OCI-LY1 (cell line): ENCODE measurements around the gene TAF4.

Experiments
- H2AFZ ChIP-seq: fragments of 200-600 bp; sonication (generic), shearing (Covaris generic); 2 replicates; pipeline ENCODE4 v1.6.0; 2014; ENCODE audit warnings: antibody characterized with exemption, mild to moderate bottlenecking, low read length
- H3F3A ChIP-seq: fragments of 200-600 bp; sonication (generic), shearing (Covaris generic); 2 replicates; pipeline ENCODE4 v1.6.0; 2014; ENCODE audit warnings: mild to moderate bottlenecking, antibody characterized with exemption, low read length, moderate library complexity; ENCODE audit not compliant: insufficient read depth
- H3K27ac ChIP-seq: fragments of 200-600 bp; sonication (generic); 2 replicates; pipeline ENCODE4 v1.5.1; 2014; ENCODE audit warnings: low read length, mixed run types, mild to moderate bottlenecking, low read depth; ENCODE audit not compliant: poor library complexity, severe bottlenecking
- H3K27me3 ChIP-seq: fragments of 200-600 bp; sonication (generic); 2 replicates; pipeline ENCODE4 v1.6.0; 2014; ENCODE audit warnings: antibody characterized with exemption, mild to moderate bottlenecking, low read length, moderate library complexity; ENCODE audit not compliant: insufficient read depth
- H3K36me3 ChIP-seq: fragments of 200-600 bp; sonication (generic); 2 replicates; pipeline ENCODE4 v1.6.1; 2014; ENCODE audit warnings: mild to moderate bottlenecking, antibody characterized with exemption, low read length, moderate library complexity, mixed read lengths; ENCODE audit not compliant: insufficient read depth
- H3K4me1 ChIP-seq: fragments of 200-600 bp; sonication (generic); 2 replicates; pipeline ENCODE4 v1.5.1; 2014; ENCODE audit warnings: mild to moderate bottlenecking, low read length, moderate library complexity; ENCODE audit not compliant: insufficient read depth, severe bottlenecking
- H3K4me2 ChIP-seq: fragments of 200-600 bp; sonication (generic), shearing (Covaris generic); 2 replicates; pipeline ENCODE4 v1.6.1; 2014; ENCODE audit warnings: low read length
- H3K4me3 ChIP-seq: fragments of 200-600 bp; sonication (generic); 2 replicates; pipeline ENCODE4 v1.5.1; 2014; ENCODE audit warnings: low read length, low read depth, mild to moderate bottlenecking, mixed read lengths; ENCODE audit not compliant: poor library complexity, severe bottlenecking
- H3K79me2 ChIP-seq: fragments of 200-600 bp; shearing (Covaris generic); 2 replicates; pipeline ENCODE4 v1.6.1; 2016; ENCODE audit warnings: mixed run types, low read length, mixed read lengths; ENCODE audit not compliant: insufficient read depth
- H3K9ac ChIP-seq: fragments of 200-600 bp; sonication (generic), shearing (Covaris generic); 2 replicates; pipeline ENCODE4 v1.6.1; 2014; ENCODE audit warnings: mild to moderate bottlenecking, low read length, mixed read lengths
- H3K9me2 ChIP-seq: fragments of 200-600 bp; sonication (generic), shearing (Covaris generic); 2 replicates; pipeline ENCODE4 v1.6.1; 2014; ENCODE audit warnings: low read depth, mild to moderate bottlenecking, low read length, mixed read lengths
- H3K9me3 ChIP-seq: fragments of 200-600 bp; shearing (Covaris generic); 2 replicates; pipeline ENCODE4 v1.6.1; 2014; ENCODE audit warnings: low read length, mixed read lengths
- H4K20me1 ChIP-seq: fragments of 200-600 bp; sonication (generic), shearing (Covaris generic); 2 replicates; pipeline ENCODE4 v1.6.0; 2016; ENCODE audit warnings: mild to moderate bottlenecking, low read length; ENCODE audit not compliant: insufficient read depth
- CTCF ChIP-seq: fragments of 200-600 bp; sonication (generic), shearing (Covaris generic); IDR thresholded peaks from 2 replicates; pipeline ENCODE4 v1.5.1; 2017; ENCODE audit warnings: mild to moderate bottlenecking, antibody characterized with exemption, low read length, moderate library complexity, mixed read lengths
- EZH2 ChIP-seq: fragments of 200-600 bp; sonication (generic), shearing (Covaris generic); IDR thresholded peaks from 2 replicates; pipeline ENCODE4 v1.8.0; 2017; ENCODE audit warnings: borderline replicate concordance, mixed run types, mild to moderate bottlenecking, antibody characterized with exemption, low read length, moderate library complexity, mixed read lengths

TAF4 gene

GRCh38 chr20:62111148-62111547 lies 45.5 kb upstream of the TAF4 start:
- Histone ChIP-seq H3K27me3 (no peaks in the 10 kb centered on the region; the same call in 1 of the 2 replicates), H3K9me3 (peaks cover 28% of the 10 kb centered on the region)

DNA sequence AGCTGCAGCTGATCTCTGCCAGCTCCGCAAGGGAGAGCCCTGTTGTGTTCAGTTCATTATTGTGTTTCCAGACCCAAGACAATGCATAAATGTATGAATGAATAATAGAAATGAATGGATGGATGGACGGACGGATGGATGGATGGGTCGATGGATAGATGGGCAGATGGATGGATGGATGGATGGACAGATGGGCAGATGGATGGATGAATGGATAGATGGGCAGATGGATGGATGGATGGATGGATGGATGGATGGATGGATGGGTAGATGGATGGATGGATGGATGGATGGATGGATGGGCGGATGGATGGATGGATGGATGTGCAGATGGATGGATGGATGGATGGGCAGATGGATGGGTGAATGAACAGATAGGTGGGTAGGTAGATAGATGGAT lies 39.9 kb upstream of the TAF4 start:
- H3K9ac ChIP-seq: no peak overlapping the region
- TF ChIP-seq CTCF (no peak), EZH2 (no peak)

More at GRCh38 chr20:62111148-62111547, 45.5 kb upstream of the TAF4 start:
- Histone ChIP-seq H3K79me2 (no peaks in the 10 kb centered on the region), H2AFZ (no peak overlapping the region), H4K20me1 (no peaks in the 10 kb centered on the region), H3K4me2 (no peak overlapping the region), H3F3A (no peaks in the 10 kb centered on the region), H3K9ac (no peak overlapping the region), H3K9me2 (no peaks in the 10 kb centered on the region), H3K4me3 (no peak overlapping the region), H3K36me3 (no peaks in the 10 kb centered on the region; the same call in 1 of the 2 replicates), H3K4me1 (no peaks in the 10 kb centered on the region), H3K27ac (no peak overlapping the region)
- no peak for TF ChIP-seq CTCF
- TF ChIP-seq EZH2: no peak

GRCh38 chr20:62104791-62105345 lies 39.2 kb upstream of the TAF4 start:
- Histone ChIP-seq H3K9me2 (no peaks in the 10 kb centered on the region), H3K36me3 (no peaks in the 10 kb centered on the region), H3K79me2 (no peaks in the 10 kb centered on the region), H4K20me1 (no peaks in the 10 kb centered on the region), H3K9me3 (peaks cover 19% of the 10 kb centered on the region), H3K27me3 (peaks cover 7% of the 10 kb centered on the region), H3K4me2 (no peak overlapping the region), H3K4me3 (no peak overlapping the region), H3K4me1 (no peaks in the 10 kb centered on the region), H3K27ac (no peak overlapping the region), H3K9ac (no peak overlapping the region), H3F3A (no peaks in the 10 kb centered on the region), H2AFZ (no peak overlapping the region)
- TF ChIP-seq CTCF (no peak), EZH2 (no peak)

More for the DNA sequence above, 39.9 kb upstream of the TAF4 start:
- no peaks in the 10 kb centered on the region for H3F3A ChIP-seq
- H3K4me2 ChIP-seq: no peak overlapping the region
- H3K27ac ChIP-seq: no peak overlapping the region
- H3K27me3 ChIP-seq: no peaks in the 10 kb centered on the region; the same call in 1 of the 2 replicates
- no peaks in the 10 kb centered on the region for H3K9me2 ChIP-seq
- H3K79me2 ChIP-seq: no peaks in the 10 kb centered on the region
- peaks cover 19% of the 10 kb centered on the region for H3K9me3 ChIP-seq
- no peak overlapping the region for H3K4me3 ChIP-seq
- H4K20me1 ChIP-seq: no peaks in the 10 kb centered on the region
- H2AFZ ChIP-seq: no peak overlapping the region
- H3K36me3 ChIP-seq: no peaks in the 10 kb centered on the region
- H3K4me1 ChIP-seq: no peaks in the 10 kb centered on the region
